A549 (cell line): ENCODE data around the gene MSMO1.

ENCODE experiments used
- CEBPB ChIP-seq, 2 experiments: fragments of >200 bp in 1 of 2; sonication (Bioruptor Twin) in 1 of 2; formaldehyde crosslinking in 1 of 2; IDR thresholded peaks; 2 replicates each; pipeline ENCODE4 v1.6.1; 2012 to 2016
- EHMT2 ChIP-seq: fragments of 200-600 bp; sonication (generic); IDR thresholded peaks from 2 replicates; pipeline ENCODE4 v1.6.1; 2016; ENCODE audit warnings: antibody characterized with exemption, low read depth, mild to moderate bottlenecking, moderate library complexity
- EP300 ChIP-seq, 2 experiments: fragments of >200 bp; sonication (Bioruptor Twin); formaldehyde crosslinking; IDR thresholded peaks; 2 replicates in 1 of 2; 3 replicates in 1 of 2; pipeline ENCODE4 v1.6.1; 2016 to 2017
- FOSL2 ChIP-seq, 2 experiments: fragments of 450-650 bp in 1 of 2; fragments of >200 bp in 1 of 2; sonication (Bioruptor Twin) in 1 of 2; formaldehyde crosslinking; IDR thresholded peaks; 2 replicates each; pipeline versions ENCODE4 v1.5.0 to v1.6.1; 2016 to 2020; ENCODE audit warnings: mild to moderate bottlenecking in 1 of 2, moderate library complexity in 1 of 2
- JUN ChIP-seq, 2 experiments: fragments of >200 bp; sonication (Bioruptor Twin); formaldehyde crosslinking; IDR thresholded peaks; 2 replicates in 1 of 2; 3 replicates in 1 of 2; pipeline ENCODE4 v1.6.1; 2016 to 2017
- NFE2L2 ChIP-seq: fragments of 150-350 bp; conservative IDR thresholded peaks from 2 replicates; pipeline ENCODE4 v1.6.1; 2014; ENCODE audit warnings: low read length
- RFX5 ChIP-seq: fragments of 450-650 bp; IDR thresholded peaks from 2 replicates; pipeline ENCODE4 v1.7.1; 2014; ENCODE audit warnings: antibody characterized with exemption, mild to moderate bottlenecking, moderate library complexity
- SMC3 ChIP-seq: fragments of >200 bp; sonication (Bioruptor Twin); formaldehyde crosslinking; IDR thresholded peaks from 3 replicates; pipeline ENCODE4 v1.6.1; 2018; ENCODE audit warnings: inconsistent platforms
- SREBF2 ChIP-seq: fragments of 450-650 bp; IDR thresholded peaks from 2 replicates; pipeline ENCODE4 v1.6.1; 2014; ENCODE audit warnings: mild to moderate bottlenecking, moderate library complexity
- ZFP36 ChIP-seq: fragments of 450-650 bp; IDR thresholded peaks from 2 replicates; pipeline ENCODE4 v1.6.1; 2014; ENCODE audit warnings: borderline replicate concordance; ENCODE audit not compliant: partially characterized antibody
- TF ChIP-seq, protein P1 (sequence below): fragments of >200 bp; sonication (Bioruptor Twin); formaldehyde crosslinking; IDR thresholded peaks from 3 replicates; pipeline ENCODE4 v1.5.1; 2016
- TF ChIP-seq, protein P2 (sequence below): fragments of 200-600 bp; sonication (generic); IDR thresholded peaks from 2 replicates; pipeline ENCODE4 v1.6.1; 2016; ENCODE audit warnings: antibody characterized with exemption, mild to moderate bottlenecking, moderate library complexity

DNA sequence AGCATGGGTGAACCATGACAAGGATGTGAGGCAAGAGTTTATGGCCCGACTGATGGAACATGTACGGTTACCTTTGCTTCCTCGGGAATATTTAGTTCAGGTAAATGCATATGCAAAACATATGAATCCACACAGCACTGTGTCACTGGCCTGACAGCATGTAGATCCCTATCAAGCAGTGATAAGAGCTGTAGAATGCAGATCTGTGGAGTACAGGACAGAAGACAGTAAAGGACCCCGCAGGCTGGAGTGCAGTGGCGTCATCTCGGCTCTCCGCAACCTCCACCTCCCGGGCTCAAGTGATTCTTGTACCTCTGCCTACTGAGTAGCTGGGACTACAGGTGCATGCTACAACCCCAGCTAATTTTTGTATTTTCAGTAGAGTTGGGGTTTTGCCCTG lies 29.8 kb upstream of the MSMO1 start:
- TF ChIP-seq ZFP36 (no peak), SMC3 (no peak), CEBPB (IDR thresholded peaks at IDR 0.05) (no peak), NFE2L2 (no peak), JUN (IDR thresholded peaks at IDR 0.05) (no peak), EP300 (IDR thresholded peaks at IDR 0.05) (no peak), RFX5 (no peak), FOSL2 (IDR thresholded peaks at IDR 0.05) (no peak), FOSL2 (CRISPR knock-in tag; IDR thresholded peaks at IDR 0.05) (no peak), SREBF2 (no peak), EHMT2 (no peak)
- TF ChIP-seq, protein P1, sequence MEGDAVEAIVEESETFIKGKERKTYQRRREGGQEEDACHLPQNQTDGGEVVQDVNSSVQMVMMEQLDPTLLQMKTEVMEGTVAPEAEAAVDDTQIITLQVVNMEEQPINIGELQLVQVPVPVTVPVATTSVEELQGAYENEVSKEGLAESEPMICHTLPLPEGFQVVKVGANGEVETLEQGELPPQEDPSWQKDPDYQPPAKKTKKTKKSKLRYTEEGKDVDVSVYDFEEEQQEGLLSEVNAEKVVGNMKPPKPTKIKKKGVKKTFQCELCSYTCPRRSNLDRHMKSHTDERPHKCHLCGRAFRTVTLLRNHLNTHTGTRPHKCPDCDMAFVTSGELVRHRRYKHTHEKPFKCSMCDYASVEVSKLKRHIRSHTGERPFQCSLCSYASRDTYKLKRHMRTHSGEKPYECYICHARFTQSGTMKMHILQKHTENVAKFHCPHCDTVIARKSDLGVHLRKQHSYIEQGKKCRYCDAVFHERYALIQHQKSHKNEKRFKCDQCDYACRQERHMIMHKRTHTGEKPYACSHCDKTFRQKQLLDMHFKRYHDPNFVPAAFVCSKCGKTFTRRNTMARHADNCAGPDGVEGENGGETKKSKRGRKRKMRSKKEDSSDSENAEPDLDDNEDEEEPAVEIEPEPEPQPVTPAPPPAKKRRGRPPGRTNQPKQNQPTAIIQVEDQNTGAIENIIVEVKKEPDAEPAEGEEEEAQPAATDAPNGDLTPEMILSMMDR = no peak
- TF ChIP-seq, protein P2, sequence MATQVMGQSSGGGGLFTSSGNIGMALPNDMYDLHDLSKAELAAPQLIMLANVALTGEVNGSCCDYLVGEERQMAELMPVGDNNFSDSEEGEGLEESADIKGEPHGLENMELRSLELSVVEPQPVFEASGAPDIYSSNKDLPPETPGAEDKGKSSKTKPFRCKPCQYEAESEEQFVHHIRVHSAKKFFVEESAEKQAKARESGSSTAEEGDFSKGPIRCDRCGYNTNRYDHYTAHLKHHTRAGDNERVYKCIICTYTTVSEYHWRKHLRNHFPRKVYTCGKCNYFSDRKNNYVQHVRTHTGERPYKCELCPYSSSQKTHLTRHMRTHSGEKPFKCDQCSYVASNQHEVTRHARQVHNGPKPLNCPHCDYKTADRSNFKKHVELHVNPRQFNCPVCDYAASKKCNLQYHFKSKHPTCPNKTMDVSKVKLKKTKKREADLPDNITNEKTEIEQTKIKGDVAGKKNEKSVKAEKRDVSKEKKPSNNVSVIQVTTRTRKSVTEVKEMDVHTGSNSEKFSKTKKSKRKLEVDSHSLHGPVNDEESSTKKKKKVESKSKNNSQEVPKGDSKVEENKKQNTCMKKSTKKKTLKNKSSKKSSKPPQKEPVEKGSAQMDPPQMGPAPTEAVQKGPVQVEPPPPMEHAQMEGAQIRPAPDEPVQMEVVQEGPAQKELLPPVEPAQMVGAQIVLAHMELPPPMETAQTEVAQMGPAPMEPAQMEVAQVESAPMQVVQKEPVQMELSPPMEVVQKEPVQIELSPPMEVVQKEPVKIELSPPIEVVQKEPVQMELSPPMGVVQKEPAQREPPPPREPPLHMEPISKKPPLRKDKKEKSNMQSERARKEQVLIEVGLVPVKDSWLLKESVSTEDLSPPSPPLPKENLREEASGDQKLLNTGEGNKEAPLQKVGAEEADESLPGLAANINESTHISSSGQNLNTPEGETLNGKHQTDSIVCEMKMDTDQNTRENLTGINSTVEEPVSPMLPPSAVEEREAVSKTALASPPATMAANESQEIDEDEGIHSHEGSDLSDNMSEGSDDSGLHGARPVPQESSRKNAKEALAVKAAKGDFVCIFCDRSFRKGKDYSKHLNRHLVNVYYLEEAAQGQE = no peak
